ENCODE results near the gene TRIM29.

TRIM29 gene

DNA sequence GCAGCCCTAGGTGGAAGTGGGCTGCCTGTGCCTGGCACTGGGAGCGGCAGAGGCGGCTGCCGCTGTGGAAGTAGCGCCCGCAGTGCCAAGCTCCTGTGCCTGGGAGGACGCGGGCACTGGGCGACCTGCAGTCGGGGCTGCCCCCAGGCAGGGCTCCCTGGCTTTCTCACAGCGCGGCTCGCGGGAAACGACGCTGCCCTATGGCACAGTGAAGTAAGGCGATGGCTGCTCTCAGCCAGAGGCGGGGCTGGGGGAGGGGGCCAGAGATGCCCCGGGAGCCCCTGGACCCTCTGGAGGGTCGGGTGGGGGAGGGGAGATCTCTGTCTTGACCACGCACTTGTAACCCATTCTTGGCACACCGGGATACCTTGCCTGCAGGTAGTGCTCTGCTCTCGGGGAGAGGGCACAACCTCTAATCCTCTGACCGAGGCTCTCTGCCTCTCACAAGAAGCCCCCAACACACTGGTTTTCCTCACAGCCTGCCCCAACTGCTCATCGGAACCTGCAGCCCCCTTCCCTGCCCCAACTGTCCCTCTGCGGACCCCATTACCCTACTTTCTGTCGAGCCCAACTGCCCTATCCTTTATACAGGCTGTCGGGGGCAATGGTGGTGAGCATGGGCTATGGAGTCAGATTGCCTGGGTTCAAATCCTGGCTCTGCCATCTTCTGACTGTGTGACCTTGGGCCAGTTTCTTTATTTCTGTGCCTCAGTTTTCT, 32.2 kb upstream of the TRIM29 start:
- no peak for TF ChIP-seq CTCF (IDR thresholded peaks at IDR 0.05; ENCODE audit: insufficient read depth, missing control alignments)
- DNase-seq (ENCODE audit: insufficient read length, low spot score) (no peak), FAIRE-seq (no peak)

GRCh38 chr11:120168960-120169681, 31.2 kb upstream of the TRIM29 start:
- TF ChIP-seq CTCF (IDR thresholded peaks at IDR 0.05; ENCODE audit: insufficient read depth, missing control alignments) = peak; percentile 55
- peak; percentile 61 for DNase-seq (ENCODE audit: insufficient read length, low spot score)
- no peak for FAIRE-seq

DNA sequence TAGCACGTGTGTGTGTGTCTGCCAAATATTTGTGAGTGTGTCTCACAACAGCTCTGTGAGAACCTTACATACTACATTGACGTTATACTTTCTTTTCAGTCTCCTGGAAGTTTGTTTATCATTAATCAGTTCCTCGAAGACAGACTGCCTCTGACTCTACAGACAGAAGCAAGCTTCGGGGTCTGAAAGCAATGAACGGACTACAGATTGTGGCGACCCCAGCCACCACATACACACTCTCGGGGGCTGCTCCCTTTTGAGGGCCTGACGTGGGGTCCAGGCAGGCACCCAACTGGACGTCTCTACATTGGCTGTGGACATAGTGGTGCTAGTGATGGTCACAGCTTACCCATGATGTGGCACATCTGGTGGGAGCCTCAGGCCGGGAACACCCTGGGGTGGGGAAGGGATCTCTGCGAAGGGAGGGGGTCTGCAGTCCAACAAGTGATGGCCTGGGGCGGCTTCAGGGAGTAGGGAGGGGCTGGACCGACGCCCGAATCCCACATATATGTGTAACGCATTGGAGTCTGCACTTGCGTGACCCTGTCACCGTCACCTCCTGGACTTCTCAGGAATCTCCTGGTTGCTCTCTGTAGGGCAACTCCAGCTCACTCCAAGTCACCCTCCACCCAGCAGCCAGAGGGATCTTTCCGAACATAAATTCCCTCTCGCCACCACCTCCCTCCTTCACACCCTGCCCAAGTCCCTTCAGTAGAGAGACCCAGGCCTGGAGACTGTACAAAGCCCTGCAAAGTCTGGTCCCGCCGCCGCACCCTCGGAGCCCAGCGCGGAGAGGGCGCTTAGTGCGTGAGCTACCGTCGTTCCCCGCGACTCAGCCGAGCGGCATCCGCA, 30.4 kb upstream of the TRIM29 start:
- no peak for TF ChIP-seq CTCF (IDR thresholded peaks at IDR 0.05; ENCODE audit: insufficient read depth, missing control alignments)
- no peak for DNase-seq (ENCODE audit: insufficient read length, low spot score)
- no peak for FAIRE-seq

DNA sequence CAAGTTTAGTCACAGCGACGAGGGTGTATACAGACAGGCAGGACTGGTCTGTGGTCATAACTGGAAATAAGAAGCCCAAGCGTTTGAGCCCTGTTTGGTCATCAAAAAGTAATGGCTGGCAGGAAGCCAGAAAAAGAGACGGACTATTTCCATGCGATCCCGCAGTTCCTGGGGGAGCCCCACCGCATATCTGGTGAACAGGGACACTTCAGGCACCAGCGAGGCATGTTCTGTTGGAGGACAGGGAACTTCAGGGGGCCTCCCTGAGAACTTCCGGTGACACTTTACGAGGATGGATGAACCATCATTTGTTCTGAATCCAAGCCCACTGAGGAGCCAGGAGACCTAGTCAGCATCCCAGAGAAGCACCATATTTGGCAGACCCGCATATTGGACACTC, 29.7 kb upstream of the TRIM29 start:
- TF ChIP-seq CTCF (IDR thresholded peaks at IDR 0.05; ENCODE audit: insufficient read depth, missing control alignments) = no peak
- FAIRE-seq = no peak
- no peak for DNase-seq (ENCODE audit: insufficient read length, low spot score)

GRCh38 chr11:120160436-120160835, 22.5 kb upstream of the TRIM29 start:
- DNase-seq (ENCODE audit: insufficient read length, low spot score) (no peak), FAIRE-seq (no peak)
- no peak for TF ChIP-seq CTCF (IDR thresholded peaks at IDR 0.05; ENCODE audit: insufficient read depth, missing control alignments)

DNA sequence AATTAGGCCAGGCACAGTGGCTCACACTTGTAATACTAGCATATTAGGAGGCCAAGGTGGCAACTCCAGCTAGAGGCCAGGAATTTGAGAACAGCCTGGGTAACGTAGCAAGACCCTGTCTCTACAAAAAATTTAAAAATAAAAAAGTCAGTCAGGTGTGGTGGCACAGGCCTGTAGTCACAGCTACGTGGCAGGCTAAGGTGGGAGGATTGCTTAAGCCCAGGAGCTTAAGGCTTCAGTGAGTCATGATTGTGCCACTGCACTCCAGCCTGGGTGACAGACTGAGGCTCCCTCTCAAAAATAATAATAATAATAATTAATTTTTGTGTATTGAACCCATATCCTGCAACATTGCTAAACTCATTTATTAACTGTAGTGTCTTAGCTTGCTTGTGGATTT, 15.3 kb upstream of the TRIM29 start:
- no peak for TF ChIP-seq CTCF (IDR thresholded peaks at IDR 0.05; ENCODE audit: insufficient read depth, missing control alignments)
- FAIRE-seq = no peak
- DNase-seq (ENCODE audit: insufficient read length, low spot score) = no peak

All from D721Med (cell line).